Ishikawa (cell line): Measurements from ENCODE around the gene EBP.

Source experiments
- CEBPB ChIP-seq: IDR thresholded peaks from 2 replicates; pipeline ENCODE4 v1.6.1; 2012
- CREB1 ChIP-seq: IDR thresholded peaks from 2 replicates; pipeline ENCODE4 v1.6.1; 2012; ENCODE audit warnings: low read depth
- EGR1 ChIP-seq: IDR thresholded peaks from 2 replicates; pipeline ENCODE4 v1.6.1; 2012
- EP300 ChIP-seq: IDR thresholded peaks from 2 replicates; pipeline ENCODE4 v1.6.1; 2012; ENCODE audit warnings: borderline replicate concordance
- FOXM1 ChIP-seq: IDR thresholded peaks from 2 replicates; pipeline ENCODE4 v1.6.1; 2012; ENCODE audit warnings: low read depth, borderline replicate concordance
- NFIC ChIP-seq: IDR thresholded peaks from 2 replicates; pipeline ENCODE4 v1.6.1; 2012
- RAD21 ChIP-seq: IDR thresholded peaks from 2 replicates; pipeline ENCODE4 v1.6.1; 2012; ENCODE audit warnings: low read depth
- TAF1 ChIP-seq: IDR thresholded peaks from 2 replicates; pipeline ENCODE4 v1.6.1; 2012; ENCODE audit warnings: low read depth, mild to moderate bottlenecking
- TCF12 ChIP-seq: IDR thresholded peaks from 2 replicates; pipeline ENCODE4 v1.6.1; 2012; ENCODE audit warnings: low read depth
- TEAD4 ChIP-seq: IDR thresholded peaks from 2 replicates; pipeline ENCODE4 v1.6.1; 2012
- YY1 ChIP-seq: IDR thresholded peaks from 2 replicates; pipeline ENCODE4 v1.6.1; 2012; ENCODE audit warnings: low read depth
- ZBTB7A ChIP-seq: IDR thresholded peaks from 2 replicates; pipeline ENCODE4 v1.6.1; 2012; ENCODE audit warnings: low read depth
- TF ChIP-seq, protein P1 (sequence below): IDR thresholded peaks from 2 replicates; pipeline ENCODE4 v1.6.1; 2012; ENCODE audit warnings: low read depth, mild to moderate bottlenecking
- TF ChIP-seq, protein P2 (sequence below): IDR thresholded peaks from 2 replicates; pipeline ENCODE4 v1.6.1; 2012
- TF ChIP-seq, protein P3 (sequence below): IDR thresholded peaks from 2 replicates; pipeline ENCODE4 v1.6.1; 2012

Gene EBP

DNA sequence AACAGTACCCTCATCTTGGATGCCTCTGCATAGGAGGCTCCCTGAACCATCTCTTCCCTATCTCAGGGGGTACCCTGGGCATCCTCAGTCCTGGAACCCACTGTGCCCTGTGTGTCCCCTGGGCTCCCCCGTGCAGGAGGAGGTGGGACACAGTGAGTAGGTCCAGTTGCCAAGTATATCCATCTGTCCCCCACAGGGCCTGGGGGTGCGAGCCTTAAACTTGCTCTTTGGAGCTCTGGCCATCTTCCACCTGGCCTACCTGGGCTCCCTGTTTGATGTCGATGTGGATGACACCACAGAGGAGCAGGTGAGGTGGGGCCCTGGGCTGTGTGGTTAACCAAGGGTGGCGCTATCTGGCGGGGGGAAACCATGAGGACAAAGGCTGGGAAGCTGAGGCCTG is 4.6 kb upstream of the EBP start:
- no peak for TF ChIP-seq TCF12
- TF ChIP-seq ZBTB7A: no peak
- no peak for TF ChIP-seq NFIC
- no peak for TF ChIP-seq CEBPB
- TF ChIP-seq EGR1: no peak
- TF ChIP-seq, protein P1, sequence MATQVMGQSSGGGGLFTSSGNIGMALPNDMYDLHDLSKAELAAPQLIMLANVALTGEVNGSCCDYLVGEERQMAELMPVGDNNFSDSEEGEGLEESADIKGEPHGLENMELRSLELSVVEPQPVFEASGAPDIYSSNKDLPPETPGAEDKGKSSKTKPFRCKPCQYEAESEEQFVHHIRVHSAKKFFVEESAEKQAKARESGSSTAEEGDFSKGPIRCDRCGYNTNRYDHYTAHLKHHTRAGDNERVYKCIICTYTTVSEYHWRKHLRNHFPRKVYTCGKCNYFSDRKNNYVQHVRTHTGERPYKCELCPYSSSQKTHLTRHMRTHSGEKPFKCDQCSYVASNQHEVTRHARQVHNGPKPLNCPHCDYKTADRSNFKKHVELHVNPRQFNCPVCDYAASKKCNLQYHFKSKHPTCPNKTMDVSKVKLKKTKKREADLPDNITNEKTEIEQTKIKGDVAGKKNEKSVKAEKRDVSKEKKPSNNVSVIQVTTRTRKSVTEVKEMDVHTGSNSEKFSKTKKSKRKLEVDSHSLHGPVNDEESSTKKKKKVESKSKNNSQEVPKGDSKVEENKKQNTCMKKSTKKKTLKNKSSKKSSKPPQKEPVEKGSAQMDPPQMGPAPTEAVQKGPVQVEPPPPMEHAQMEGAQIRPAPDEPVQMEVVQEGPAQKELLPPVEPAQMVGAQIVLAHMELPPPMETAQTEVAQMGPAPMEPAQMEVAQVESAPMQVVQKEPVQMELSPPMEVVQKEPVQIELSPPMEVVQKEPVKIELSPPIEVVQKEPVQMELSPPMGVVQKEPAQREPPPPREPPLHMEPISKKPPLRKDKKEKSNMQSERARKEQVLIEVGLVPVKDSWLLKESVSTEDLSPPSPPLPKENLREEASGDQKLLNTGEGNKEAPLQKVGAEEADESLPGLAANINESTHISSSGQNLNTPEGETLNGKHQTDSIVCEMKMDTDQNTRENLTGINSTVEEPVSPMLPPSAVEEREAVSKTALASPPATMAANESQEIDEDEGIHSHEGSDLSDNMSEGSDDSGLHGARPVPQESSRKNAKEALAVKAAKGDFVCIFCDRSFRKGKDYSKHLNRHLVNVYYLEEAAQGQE: no peak
- TF ChIP-seq YY1: no peak
- TF ChIP-seq FOXM1: no peak

DNA sequence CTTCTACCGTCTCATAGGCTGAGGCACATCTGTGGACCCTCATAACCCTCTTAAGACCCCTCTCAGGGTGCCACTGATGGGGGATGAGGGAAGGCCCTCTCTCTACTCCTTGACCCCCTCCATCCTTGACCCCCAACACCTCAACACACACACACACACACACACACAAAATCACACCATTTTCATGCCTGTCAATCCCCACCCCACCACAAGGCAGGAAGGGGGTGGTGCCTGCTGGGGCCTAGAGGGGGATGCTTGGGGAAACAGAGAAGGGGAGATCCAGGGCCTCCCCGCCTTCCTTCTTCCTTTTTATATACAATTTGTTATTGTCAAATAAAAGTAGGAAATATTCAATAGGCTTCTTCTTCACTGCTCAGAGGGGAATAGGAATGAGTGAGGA is 1.2 kb upstream of the EBP start:
- TF ChIP-seq TEAD4: no peak
- no peak for TF ChIP-seq TCF12
- TF ChIP-seq, protein P1: no peak
- TF ChIP-seq RAD21: no peak
- TF ChIP-seq FOXM1: no peak
- TF ChIP-seq CEBPB: no peak
- TF ChIP-seq ZBTB7A: no peak
- no peak for TF ChIP-seq NFIC
- TF ChIP-seq, protein P2, sequence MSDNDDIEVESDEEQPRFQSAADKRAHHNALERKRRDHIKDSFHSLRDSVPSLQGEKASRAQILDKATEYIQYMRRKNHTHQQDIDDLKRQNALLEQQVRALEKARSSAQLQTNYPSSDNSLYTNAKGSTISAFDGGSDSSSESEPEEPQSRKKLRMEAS: no peak
- TF ChIP-seq TAF1: no peak
- no peak for TF ChIP-seq EGR1
- TF ChIP-seq, protein P3, sequence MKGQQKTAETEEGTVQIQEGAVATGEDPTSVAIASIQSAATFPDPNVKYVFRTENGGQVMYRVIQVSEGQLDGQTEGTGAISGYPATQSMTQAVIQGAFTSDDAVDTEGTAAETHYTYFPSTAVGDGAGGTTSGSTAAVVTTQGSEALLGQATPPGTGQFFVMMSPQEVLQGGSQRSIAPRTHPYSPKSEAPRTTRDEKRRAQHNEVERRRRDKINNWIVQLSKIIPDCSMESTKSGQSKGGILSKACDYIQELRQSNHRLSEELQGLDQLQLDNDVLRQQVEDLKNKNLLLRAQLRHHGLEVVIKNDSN: no peak
- no peak for TF ChIP-seq CREB1
- TF ChIP-seq EP300: no peak
- no peak for TF ChIP-seq YY1

DNA sequence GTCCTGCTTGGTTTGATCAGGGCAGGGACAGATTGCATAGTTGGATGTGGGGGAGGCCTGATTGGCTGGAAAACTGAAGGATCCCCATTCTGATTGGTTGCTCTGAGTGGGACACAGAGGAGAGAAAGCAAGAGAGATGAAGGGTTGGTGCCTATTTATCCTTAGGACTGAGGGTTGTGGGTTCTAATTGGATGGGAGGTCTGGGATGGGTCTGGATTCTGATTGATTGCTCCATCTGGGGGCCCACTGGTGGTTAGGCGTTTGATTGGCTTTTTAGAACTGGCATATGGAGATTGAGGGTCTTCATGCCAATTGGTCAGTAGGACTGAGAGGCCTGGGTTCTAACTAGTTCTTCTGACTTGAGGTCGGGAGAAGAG is 644 bp upstream of the EBP start:
- TF ChIP-seq TCF12: no peak
- no peak for TF ChIP-seq CREB1
- TF ChIP-seq EGR1: no peak
- no peak for TF ChIP-seq TAF1
- TF ChIP-seq TEAD4: no peak
- no peak for TF ChIP-seq EP300
- no peak for TF ChIP-seq CEBPB
- no peak for TF ChIP-seq YY1
- TF ChIP-seq, protein P1: no peak
- TF ChIP-seq ZBTB7A: no peak
- TF ChIP-seq, protein P2: no peak

DNA sequence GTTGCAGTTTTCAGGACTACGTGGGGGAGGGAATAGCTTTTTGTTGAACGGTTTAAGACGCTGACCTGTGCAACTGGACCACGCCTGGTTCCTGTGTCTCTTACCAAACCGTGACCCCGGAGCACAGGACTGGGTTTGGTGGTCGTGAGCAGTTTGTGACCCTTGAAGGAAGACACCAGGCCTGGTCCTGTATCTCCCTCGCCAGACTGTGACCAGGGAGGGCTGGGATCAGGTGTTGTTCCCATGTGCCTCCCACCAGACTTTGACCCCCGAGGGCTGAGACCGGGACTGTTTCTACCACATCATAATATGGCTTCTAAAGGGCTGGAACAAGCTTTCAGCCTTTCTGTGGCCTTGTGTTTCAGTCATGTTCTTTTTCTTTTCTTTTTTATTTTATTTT is 683 bp downstream of the EBP start:
- TF ChIP-seq FOXM1 (no peak), EP300 (no peak), TCF12 (no peak)
- TF ChIP-seq, protein P2: no peak

DNA sequence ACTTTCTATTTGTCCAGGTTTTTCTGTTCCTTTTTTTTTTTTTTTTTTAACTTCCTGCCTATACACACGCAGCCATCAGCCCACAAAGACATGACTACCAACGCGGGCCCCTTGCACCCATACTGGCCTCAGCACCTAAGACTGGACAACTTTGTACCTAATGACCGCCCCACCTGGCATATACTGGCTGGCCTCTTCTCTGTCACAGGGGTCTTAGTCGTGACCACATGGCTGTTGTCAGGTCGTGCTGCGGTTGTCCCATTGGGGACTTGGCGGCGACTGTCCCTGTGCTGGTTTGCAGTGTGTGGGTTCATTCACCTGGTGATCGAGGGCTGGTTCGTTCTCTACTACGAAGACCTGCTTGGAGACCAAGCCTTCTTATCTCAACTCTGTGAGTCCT is 2.1 kb downstream of the EBP start:
- TF ChIP-seq ZBTB7A (no peak), EP300 (no peak), EGR1 (no peak), CEBPB (no peak), YY1 (no peak), TCF12 (no peak), NFIC (no peak), FOXM1 (no peak), RAD21 (no peak)
- TF ChIP-seq, protein P1: no peak
- TF ChIP-seq, protein P3: no peak
- TF ChIP-seq, protein P2: no peak
